ENCODE measurements around the gene NSD2. TPM values are rescaled to one million over a fixed set of nuclear protein-coding genes. Genes with fewer than 3 reads are reported as not detected.

The NSD2 gene
- total RNA-seq, 1 experiment from 2014 or later, result 122 TPM

GRCh38 chr4:1902243-1902642 lies 31.1 kb downstream of the NSD2 start:
- no peak overlapping the region for H3K4me3 ChIP-seq (ENCODE audit: low read depth, low read length)
- H3K4me1 ChIP-seq, result peaks cover 16% of the 10 kb centered on the region
- H3K27me3 Mint-ChIP-seq (ENCODE audit: insufficient read depth, unreplicated experiment), result no peaks in the 10 kb centered on the region
- intact Hi-C loops (cut with micrococcal nuclease; ENCODE audit: unreplicated experiment), result no loop called here
- peaks cover 3% of the 10 kb centered on the region for H3K36me3 ChIP-seq (ENCODE audit: control insufficient read depth, insufficient read depth, low read length)
- H3K36me3 Mint-ChIP-seq (ENCODE audit: insufficient read depth, unreplicated experiment), result peaks cover 79% of the 10 kb centered on the region
- no peak for DNase-seq
- no peak overlapping the region for H3K27ac Mint-ChIP-seq (ENCODE audit: unreplicated experiment)
- ChIA-PET CTCF (no interaction called here), POLR2A (interaction anchor here (0.5 kb wide), 1 partner anchor 193 kb away, joined by 10 read pairs; no protein-coding TSS in a partner anchor)
- no peaks in the 10 kb centered on the region for H3K9me3 Mint-ChIP-seq (ENCODE audit: unreplicated experiment)
- H3K4me3 Mint-ChIP-seq (ENCODE audit: unreplicated experiment), result no peak overlapping the region
- no peak for TF ChIP-seq CTCF (IDR thresholded peaks at IDR 0.05; ENCODE audit: insufficient read depth in 1 of 2, low read depth in 1 of 2, low read length in 1 of 2, severe bottlenecking in 1 of 2, unreplicated experiment in 1 of 2)
- H3K27me3 ChIP-seq (replicated peaks; ENCODE audit: control insufficient read depth, insufficient read depth, low read length), result no peaks in the 10 kb centered on the region
- H3K9me3 ChIP-seq, result no peaks in the 10 kb centered on the region
- no TSS peak for BruUV-seq (replicated peaks)
- peaks cover 14% of the 10 kb centered on the region for H3K4me1 Mint-ChIP-seq (ENCODE audit: low read depth, unreplicated experiment)

GRCh38 chr4:1903035-1903434 lies 31.8 kb downstream of the NSD2 start:
- BruUV-seq (replicated peaks), result no TSS peak
- H3K4me1 Mint-ChIP-seq (ENCODE audit: low read depth, unreplicated experiment), result peaks cover 14% of the 10 kb centered on the region
- H3K9me3 Mint-ChIP-seq (ENCODE audit: unreplicated experiment), result no peaks in the 10 kb centered on the region
- Histone ChIP-seq H3K4me3 (ENCODE audit: low read depth, low read length) (no peak overlapping the region), H3K27me3 (replicated peaks; ENCODE audit: control insufficient read depth, insufficient read depth, low read length) (no peaks in the 10 kb centered on the region), H3K9me3 (no peaks in the 10 kb centered on the region), H3K36me3 (ENCODE audit: control insufficient read depth, insufficient read depth, low read length) (peaks cover 3% of the 10 kb centered on the region), H3K4me1 (peaks cover 16% of the 10 kb centered on the region)
- H3K27me3 Mint-ChIP-seq (ENCODE audit: insufficient read depth, unreplicated experiment), result no peaks in the 10 kb centered on the region
- no peak overlapping the region for H3K4me3 Mint-ChIP-seq (ENCODE audit: unreplicated experiment)
- no peak for TF ChIP-seq CTCF (IDR thresholded peaks at IDR 0.05; ENCODE audit: insufficient read depth in 1 of 2, low read depth in 1 of 2, low read length in 1 of 2, severe bottlenecking in 1 of 2, unreplicated experiment in 1 of 2)
- POLR2A ChIA-PET, result no interaction called here
- peak overlapping the region; percentile 64 for H3K27ac Mint-ChIP-seq (ENCODE audit: unreplicated experiment)
- CTCF ChIA-PET, result no interaction called here
- DNase-seq, result no peak
- peaks cover 83% of the 10 kb centered on the region for H3K36me3 Mint-ChIP-seq (ENCODE audit: insufficient read depth, unreplicated experiment)
- intact Hi-C loops (cut with micrococcal nuclease; ENCODE audit: unreplicated experiment), result no loop called here

GRCh38 chr4:1904042-1904441 lies 32.8 kb downstream of the NSD2 start:
- no peaks in the 10 kb centered on the region for H3K27me3 ChIP-seq (replicated peaks; ENCODE audit: control insufficient read depth, insufficient read depth, low read length)
- no peak for DNase-seq
- H3K4me1 ChIP-seq, result peaks cover 13% of the 10 kb centered on the region
- H3K36me3 Mint-ChIP-seq (ENCODE audit: insufficient read depth, unreplicated experiment), result peaks cover 82% of the 10 kb centered on the region
- H3K4me3 Mint-ChIP-seq (ENCODE audit: unreplicated experiment), result no peak overlapping the region
- peaks cover 16% of the 10 kb centered on the region for H3K4me1 Mint-ChIP-seq (ENCODE audit: low read depth, unreplicated experiment)
- no peak overlapping the region for H3K4me3 ChIP-seq (ENCODE audit: low read depth, low read length)
- intact Hi-C loops (cut with micrococcal nuclease; ENCODE audit: unreplicated experiment), result no loop called here
- no peak overlapping the region for H3K27ac Mint-ChIP-seq (ENCODE audit: unreplicated experiment)
- H3K9me3 Mint-ChIP-seq (ENCODE audit: unreplicated experiment), result no peaks in the 10 kb centered on the region
- H3K36me3 ChIP-seq (ENCODE audit: control insufficient read depth, insufficient read depth, low read length), result peaks cover 3% of the 10 kb centered on the region
- no TSS peak for BruUV-seq (replicated peaks)
- CTCF ChIA-PET, result no interaction called here
- H3K27me3 Mint-ChIP-seq (ENCODE audit: insufficient read depth, unreplicated experiment), result no peaks in the 10 kb centered on the region
- POLR2A ChIA-PET, result no interaction called here
- no peak for TF ChIP-seq CTCF (IDR thresholded peaks at IDR 0.05; ENCODE audit: insufficient read depth in 1 of 2, low read depth in 1 of 2, low read length in 1 of 2, severe bottlenecking in 1 of 2, unreplicated experiment in 1 of 2)
- H3K9me3 ChIP-seq, result no peaks in the 10 kb centered on the region
